Measurements from ENCODE around the gene TSPOAP1.
A peak's percentile ranks its signal among the peaks of the same experiment; 100 is the strongest.

Gene TSPOAP1

GRCh38 chr17:58313815-58314705 is 14.5 kb downstream of the TSPOAP1 start:
- no peak for TF ChIP-seq CTCF (IDR thresholded peaks at IDR 0.05; ENCODE audit: poor library complexity, severe bottlenecking)
- no peaks in the 10 kb centered on the region for H3K9me3 ChIP-seq (ENCODE audit: severe bottlenecking)
- no peak overlapping the region for H3K4me3 ChIP-seq (ENCODE audit: severe bottlenecking)
- H3K4me1 ChIP-seq (ENCODE audit: insufficient read depth, poor library complexity, severe bottlenecking) = no peaks in the 10 kb centered on the region
- no peak overlapping the region for H3K27ac ChIP-seq (ENCODE audit: poor library complexity, severe bottlenecking)
- no peaks in the 10 kb centered on the region for H3K27me3 ChIP-seq (ENCODE audit: insufficient read depth, poor library complexity, severe bottlenecking)
- DNase-seq (ENCODE audit: low spot score) (no peak), ATAC-seq (ENCODE audit: low read depth) (no peak)
- no peaks in the 10 kb centered on the region for H3K36me3 ChIP-seq (ENCODE audit: low read depth)

DNA sequence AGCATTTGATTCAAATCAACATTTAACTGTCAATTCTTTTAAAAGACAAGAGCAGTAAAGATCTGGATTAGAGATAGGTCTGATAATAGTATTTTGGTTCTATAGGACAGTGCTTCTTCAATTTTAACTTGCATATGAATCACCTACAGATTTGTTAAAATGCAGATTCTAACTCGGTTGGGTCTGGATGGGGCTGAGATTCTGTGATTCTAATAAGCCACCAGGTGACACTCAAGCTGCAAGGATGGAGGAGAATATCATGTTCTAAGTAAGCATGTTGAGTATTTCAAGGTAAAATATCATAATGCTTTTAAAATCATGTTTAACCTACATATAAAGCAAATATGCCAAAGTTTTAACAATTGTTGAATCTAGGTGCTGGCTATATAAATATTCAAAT is 15.8 kb downstream of the TSPOAP1 start:
- no peak for DNase-seq (ENCODE audit: low spot score)
- H3K27ac ChIP-seq (ENCODE audit: poor library complexity, severe bottlenecking) = no peak overlapping the region
- ATAC-seq (ENCODE audit: low read depth) = no peak
- H3K36me3 ChIP-seq (ENCODE audit: low read depth) = no peaks in the 10 kb centered on the region
- no peaks in the 10 kb centered on the region for H3K4me1 ChIP-seq (ENCODE audit: insufficient read depth, poor library complexity, severe bottlenecking)
- TF ChIP-seq CTCF (IDR thresholded peaks at IDR 0.05; ENCODE audit: poor library complexity, severe bottlenecking) = peak; percentile 23
- H3K4me3 ChIP-seq (ENCODE audit: severe bottlenecking) = no peak overlapping the region
- H3K9me3 ChIP-seq (ENCODE audit: severe bottlenecking) = no peaks in the 10 kb centered on the region
- no peaks in the 10 kb centered on the region for H3K27me3 ChIP-seq (ENCODE audit: insufficient read depth, poor library complexity, severe bottlenecking)

- ATAC-seq (ENCODE audit: low read depth) (no peak), DNase-seq (ENCODE audit: low spot score) (no peak)
- H3K4me1 ChIP-seq (ENCODE audit: insufficient read depth, poor library complexity, severe bottlenecking) = no peaks in the 10 kb centered on the region
- H3K36me3 ChIP-seq (ENCODE audit: low read depth) = no peaks in the 10 kb centered on the region
- no peak for TF ChIP-seq CTCF (IDR thresholded peaks at IDR 0.05; ENCODE audit: poor library complexity, severe bottlenecking)
- no peak overlapping the region for H3K4me3 ChIP-seq (ENCODE audit: severe bottlenecking)
- no peaks in the 10 kb centered on the region for H3K27me3 ChIP-seq (ENCODE audit: insufficient read depth, poor library complexity, severe bottlenecking)
- H3K27ac ChIP-seq (ENCODE audit: poor library complexity, severe bottlenecking) = no peak overlapping the region
- H3K9me3 ChIP-seq (ENCODE audit: severe bottlenecking) = no peaks in the 10 kb centered on the region
Measured at GRCh38 chr17:58312021-58312630, 16.5 kb downstream of the TSPOAP1 start.

DNA sequence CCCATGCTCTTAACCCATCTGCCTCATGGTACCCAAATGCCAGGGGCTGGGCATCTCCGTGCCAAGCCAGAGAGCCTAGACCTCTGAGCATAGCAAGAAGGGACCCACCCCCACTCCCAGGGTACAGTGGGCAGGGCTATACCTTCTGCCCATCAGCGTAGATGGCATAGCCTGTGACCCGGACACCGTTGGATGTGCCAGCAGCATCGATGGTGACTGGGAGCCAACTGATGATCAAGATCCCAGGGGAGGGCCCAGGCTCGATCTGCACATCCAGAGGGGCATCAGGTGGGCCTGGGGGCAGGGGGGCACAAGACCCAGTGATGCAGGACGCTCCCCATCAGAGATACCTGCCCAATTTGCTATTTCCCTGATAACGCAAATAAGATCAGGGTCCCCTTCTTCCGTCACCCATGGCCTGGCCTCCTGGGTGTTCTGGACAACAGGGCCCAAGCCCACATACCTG is 17.1 kb downstream of the TSPOAP1 start:
- Histone ChIP-seq H3K27ac (ENCODE audit: poor library complexity, severe bottlenecking) (no peak overlapping the region), H3K36me3 (ENCODE audit: low read depth) (no peaks in the 10 kb centered on the region), H3K4me1 (ENCODE audit: insufficient read depth, poor library complexity, severe bottlenecking) (no peaks in the 10 kb centered on the region), H3K9me3 (ENCODE audit: severe bottlenecking) (no peaks in the 10 kb centered on the region), H3K27me3 (ENCODE audit: insufficient read depth, poor library complexity, severe bottlenecking) (no peaks in the 10 kb centered on the region), H3K4me3 (ENCODE audit: severe bottlenecking) (no peak overlapping the region)
- DNase-seq (ENCODE audit: low spot score) = peak; percentile 66
- TF ChIP-seq CTCF (IDR thresholded peaks at IDR 0.05; ENCODE audit: poor library complexity, severe bottlenecking) = no peak
- ATAC-seq (ENCODE audit: low read depth) = no peak
